PFSK-1 (cell line): ENCODE measurements around the gene EMILIN1.

Source experiments
- FOXP2 ChIP-seq: optimal IDR thresholded peaks from 2 replicates; pipeline ENCODE3; 2011; ENCODE audit warnings: borderline replicate concordance, control low read depth, inconsistent platforms; ENCODE audit not compliant: insufficient read depth; ENCODE audit errors: extremely low read length, extremely low read depth
- POLR2AphosphoS5 ChIP-seq: IDR thresholded peaks from 2 replicates; pipeline ENCODE4 v1.6.1; 2012; ENCODE audit warnings: low read depth, mild to moderate bottlenecking, control low read depth, low read length, moderate library complexity
- REST ChIP-seq, 2 experiments: IDR thresholded peaks; 2 replicates each; pipeline versions ENCODE4 v1.6.1 to v1.8.0; 2011 to 2012; ENCODE audit warnings: low read depth in 2 of 2, low read length in 2 of 2, control low read depth in 1 of 2, inconsistent platforms in 1 of 2, mild to moderate bottlenecking in 1 of 2, moderate library complexity in 1 of 2; ENCODE audit not compliant: insufficient read depth in 1 of 2
- SIN3A ChIP-seq: IDR thresholded peaks from 2 replicates; pipeline ENCODE4 v1.6.1; 2012; ENCODE audit warnings: mild to moderate bottlenecking, low read length, moderate library complexity, borderline replicate concordance; ENCODE audit not compliant: insufficient read depth
- TAF1 ChIP-seq: IDR thresholded peaks from 2 replicates; pipeline ENCODE4 v1.6.1; 2012; ENCODE audit warnings: low read length, control low read depth, borderline replicate concordance; ENCODE audit not compliant: insufficient read depth

GRCh38 chr2:27097341-27097740, 18.9 kb downstream of the EMILIN1 start:
- no peak for TF ChIP-seq REST (IDR thresholded peaks at IDR 0.05; ENCODE audit: insufficient read depth in 1 of 2, low read depth in 2 of 2, low read length in 2 of 2)
- no peak for TF ChIP-seq POLR2AphosphoS5
- no peak for TF ChIP-seq SIN3A
- no peak for TF ChIP-seq TAF1
- no peak for TF ChIP-seq FOXP2
